Non-pigmented ciliary epithelial cell (primary cell): ENCODE measurements around the gene RRP8.

Experiments
- DNase-seq: peaks from one replicate; pipeline ENCODE4 v3.0.0-alpha.2; 2010; ENCODE audit warnings: low read depth

RRP8 gene

DNA sequence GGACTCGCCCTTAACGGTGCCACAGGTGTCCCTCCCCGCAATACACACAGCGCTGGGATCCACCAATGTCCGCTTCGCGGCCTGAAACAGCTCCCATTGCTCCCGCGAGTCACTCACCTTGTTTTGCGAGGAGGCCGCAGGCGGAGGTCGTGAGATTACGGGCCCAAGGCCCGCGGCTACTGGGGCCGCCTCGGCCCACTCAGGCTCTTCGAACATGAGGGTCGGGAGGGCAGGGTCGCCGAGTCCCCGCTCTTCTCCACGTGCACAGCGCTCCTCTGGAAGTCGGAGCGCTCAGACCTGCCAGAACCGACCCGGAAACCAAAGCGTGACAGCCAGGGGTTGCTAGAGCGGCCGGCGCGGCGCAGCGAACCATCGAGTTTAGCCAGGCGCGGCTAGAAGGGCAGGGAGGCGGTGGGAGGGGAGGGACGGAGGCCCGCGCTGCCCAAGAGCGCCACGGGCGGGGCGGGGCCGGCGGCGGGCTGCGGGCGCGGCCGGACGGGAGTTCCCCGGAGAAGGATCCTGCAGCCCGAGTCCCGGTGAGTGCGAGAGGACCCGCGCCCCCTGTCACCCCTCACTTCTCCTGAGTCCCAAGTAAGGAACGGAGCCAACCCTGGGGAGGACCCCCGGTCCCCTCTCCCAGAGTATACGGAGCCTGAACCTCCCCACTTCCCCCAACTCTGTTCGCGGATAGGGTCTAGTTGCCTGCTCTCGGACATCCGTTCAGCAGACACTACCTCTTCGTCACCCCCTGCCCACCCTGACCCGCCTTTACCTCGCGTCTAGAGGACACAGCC lies at the start of gene RRP8, which contains the start of gene ILK:
Gene RRP8 (minus strand): TSS at position 330 of the 794 bp plus-strand sequence. CDS start 114 bp downstream, at position 216.
Gene ILK (plus strand): TSS at position 488 of the 794 bp plus-strand sequence. CDS start 498 bp downstream, outside the sequence.
- DNase-seq = no peak

GRCh38 chr11:6653097-6653496 lies 49.7 kb upstream of the RRP8 start:
- no peak for DNase-seq

DNA sequence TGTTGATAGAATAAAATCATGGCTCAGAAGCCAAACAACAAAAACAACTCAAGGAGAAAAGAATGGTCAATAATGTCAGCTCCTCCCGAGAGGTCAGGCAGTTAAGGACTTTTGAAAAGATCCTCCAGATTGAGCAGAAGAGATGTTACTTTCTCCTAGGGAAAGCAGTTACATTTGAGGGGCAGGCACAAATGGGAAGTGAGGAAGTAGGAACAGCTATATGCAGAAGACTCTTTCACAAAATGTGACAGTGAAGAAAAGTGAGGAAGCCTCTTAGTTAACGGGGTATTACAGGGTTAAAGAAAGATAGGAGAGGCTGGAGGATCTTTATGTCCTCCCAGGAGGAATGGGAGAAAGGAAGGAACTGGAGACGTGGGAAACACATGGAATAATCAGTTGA lies 48.8 kb upstream of the RRP8 start:
- no peak for DNase-seq

DNA sequence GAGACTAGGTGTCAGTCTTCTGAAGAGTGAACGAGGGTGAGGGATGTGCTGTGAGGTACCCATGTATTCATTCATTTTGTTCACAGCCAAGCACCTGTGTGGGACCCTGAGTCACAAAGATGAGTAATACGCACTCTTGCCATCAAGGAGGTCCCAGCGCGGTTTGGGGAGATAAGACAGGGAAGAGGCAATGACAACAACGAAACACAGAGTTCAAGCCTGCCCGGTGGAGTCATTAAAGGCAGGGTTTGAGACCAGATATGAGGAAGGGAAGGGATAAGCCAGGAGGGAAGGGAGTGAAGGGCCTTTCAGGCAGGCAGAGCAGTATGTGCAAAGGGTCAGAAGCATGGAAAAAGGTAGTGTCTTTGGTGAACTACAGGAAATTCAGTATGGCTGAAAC lies 47.6 kb upstream of the RRP8 start:
- DNase-seq = no peak

DNA sequence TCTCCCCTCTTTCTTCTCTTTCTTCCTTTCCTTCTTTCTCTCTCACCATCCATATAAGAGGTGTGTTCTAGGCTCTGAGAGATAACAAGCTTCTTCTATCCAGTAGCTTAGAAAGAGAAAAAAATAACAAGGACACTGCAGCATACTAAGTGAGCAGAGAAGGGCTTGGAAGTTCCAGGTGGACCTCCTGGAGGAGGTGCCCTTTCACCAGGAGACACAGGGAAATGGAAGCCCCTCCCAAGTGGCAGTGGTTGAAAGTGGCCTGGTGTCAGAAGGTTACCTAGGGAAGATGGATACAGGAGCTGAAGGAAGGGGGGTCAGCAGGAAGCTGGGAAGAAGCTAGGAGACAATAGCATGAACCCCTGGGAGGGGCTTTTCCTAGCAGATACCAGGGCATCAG lies 46.7 kb upstream of the RRP8 start:
- no peak for DNase-seq

DNA sequence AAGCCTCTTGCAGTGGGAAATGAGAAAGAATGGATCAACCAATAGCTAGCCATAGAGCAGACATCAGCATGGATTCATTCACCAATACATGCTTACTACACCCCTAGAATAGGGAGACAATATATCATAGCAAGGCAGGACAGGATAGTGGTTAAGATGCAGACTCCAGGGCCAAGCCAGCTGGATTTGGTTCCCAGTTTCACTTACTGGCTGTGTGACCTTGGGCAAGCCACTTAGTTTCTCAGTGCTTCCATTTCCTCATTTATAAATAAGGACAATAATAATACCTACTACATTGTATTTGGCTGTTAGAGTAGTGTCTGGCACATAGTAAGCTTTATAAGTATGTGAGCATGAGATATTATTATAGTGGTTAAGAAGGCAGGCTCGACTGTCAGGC lies 45.1 kb upstream of the RRP8 start:
- no peak for DNase-seq

- DNase-seq = no peak
Observed at GRCh38 chr11:6647836-6648235, 44.4 kb upstream of the RRP8 start.

GRCh38 chr11:6646918-6647679 lies 43.7 kb upstream of the RRP8 start:
- no peak for DNase-seq

- DNase-seq = no peak
Observed at GRCh38 chr11:6646576-6646917, 43.1 kb upstream of the RRP8 start.

DNA sequence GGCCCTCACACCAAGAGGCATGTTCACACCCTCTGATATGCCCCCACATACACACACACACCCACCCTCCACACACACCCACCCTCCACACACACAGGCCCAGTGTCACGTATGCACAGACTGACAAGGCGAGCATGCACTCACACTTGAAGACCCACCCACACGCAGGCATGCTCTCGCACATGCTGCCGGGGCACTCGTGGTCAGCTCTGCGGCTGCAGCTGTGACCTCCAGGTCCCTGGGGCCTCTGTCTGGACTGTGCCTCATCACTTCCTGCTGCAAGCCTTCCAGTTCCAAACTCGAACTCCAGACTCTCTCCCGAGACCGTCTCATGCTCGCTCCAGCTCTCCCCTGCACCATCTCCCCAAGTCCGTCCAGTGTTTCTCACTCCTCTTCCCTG lies 42.7 kb upstream of the RRP8 start:
- DNase-seq = peak; percentile 8

DNA sequence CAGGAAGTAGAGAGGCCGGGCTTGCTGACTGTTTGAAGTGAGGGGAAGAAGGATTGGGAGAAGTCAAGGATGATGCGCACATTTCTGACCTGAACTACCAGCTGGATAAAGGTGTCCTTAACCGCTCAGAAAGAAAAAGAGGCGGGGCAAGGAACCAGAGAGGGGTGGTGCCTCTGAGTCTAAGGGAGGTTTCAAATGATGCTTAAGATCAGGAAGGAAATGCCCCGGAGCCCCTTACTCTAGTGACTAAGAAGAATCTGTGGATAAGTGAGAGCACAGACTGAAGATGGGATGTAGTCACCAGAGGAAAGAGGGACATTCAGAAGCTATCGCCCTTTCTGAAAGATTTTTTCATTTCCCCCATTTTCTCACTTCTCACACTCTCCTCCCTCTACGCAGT lies 39.5 kb upstream of the RRP8 start:
- DNase-seq = no peak

DNA sequence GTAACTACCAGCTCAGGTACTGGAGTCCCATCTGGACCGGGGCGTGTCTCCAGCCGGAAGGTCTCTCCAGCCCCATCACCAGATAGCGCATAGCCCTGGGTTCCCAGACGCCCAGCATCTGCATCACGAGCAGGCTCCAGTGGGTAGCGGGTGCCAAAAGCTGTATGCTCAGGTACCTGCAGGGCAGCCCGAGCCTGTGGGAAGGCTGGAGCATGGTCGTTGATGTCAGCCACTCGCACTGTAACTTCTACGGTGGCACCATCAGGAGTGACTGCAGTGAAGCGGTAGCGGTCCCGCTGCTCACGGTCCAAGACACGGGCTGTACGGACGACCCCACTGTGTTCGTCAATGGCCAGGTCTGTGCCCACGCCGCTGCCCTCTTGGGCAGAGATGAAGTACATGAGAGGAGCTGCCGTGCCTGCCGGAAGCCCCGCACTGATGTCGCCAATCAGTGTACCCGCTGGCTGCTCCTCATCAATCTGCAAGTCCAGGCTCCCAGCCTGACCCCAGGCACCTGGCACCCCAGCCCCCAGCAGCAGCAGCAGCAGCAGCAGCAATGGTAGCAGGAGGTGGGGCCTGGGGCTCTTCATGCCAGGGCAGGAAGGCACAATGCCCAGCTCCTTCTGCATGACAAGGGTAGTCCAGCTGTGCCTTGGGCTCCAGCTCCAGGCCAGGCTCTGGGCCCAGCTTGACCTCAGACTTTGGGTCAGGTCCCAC lies 37.7 kb upstream of the RRP8 start:
- no peak for DNase-seq

DNA sequence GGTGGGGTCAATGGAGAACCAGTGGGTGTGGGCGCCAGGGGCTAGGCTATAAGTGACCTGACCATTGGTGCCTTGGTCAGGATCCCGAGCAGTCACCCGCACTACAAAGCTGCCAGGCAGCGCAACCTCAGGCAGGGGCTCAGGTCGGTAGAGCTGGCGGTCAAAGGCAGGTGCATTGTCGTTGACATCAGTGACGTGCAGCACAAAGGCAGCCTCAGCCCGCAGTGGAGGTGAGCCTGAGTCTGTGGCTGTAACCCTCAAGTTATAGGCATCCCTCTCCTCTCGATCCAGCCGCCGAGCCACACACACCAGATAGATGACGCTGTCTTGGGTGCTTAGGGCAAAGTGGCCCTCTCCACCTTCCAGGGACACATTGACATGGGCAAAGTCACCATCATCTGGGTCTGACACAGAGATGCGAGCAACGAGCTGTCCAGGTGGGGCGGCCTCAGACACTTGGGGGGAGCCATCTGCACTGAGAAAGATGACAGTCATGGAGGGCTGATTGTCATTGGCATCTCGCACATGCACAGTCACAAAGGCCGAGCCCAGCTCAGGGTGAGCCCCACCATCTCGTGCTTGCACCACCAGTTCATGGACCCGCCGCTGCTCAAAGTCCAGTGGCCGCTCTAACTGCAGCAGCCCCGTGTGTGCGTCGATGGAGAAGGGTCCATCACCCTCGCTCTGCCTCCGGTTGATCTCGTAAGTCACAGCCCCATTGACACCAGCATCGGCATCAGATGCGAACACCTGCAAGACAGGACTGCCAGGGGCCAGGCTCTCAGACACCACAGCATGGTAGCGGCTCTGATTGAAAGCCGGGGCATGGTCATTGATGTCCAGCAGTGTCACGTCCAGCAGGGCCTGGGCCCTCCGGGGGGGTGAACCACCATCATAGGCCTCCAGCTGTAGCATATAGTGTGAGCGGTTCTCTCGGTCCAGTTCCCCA lies 36.9 kb upstream of the RRP8 start:
- no peak for DNase-seq

DNA sequence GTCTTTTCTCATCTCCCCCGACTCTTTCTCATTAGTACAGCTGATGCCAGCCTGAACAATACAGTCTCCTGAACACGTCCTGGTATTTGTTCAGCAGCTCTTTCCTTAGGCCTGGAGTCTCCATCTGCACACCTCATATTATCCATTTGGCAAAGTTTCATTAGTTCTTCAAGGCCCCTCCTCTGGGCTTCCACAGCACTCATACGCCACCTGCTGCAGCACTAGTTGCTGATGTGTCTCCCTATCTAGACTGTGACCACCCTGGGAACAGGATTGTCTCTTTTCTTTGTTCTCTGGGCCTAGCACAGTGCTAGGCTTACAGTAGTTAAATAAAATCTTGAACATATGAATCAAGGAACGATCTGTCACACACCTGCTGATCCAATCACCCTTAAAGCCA lies 35.0 kb upstream of the RRP8 start:
- no peak for DNase-seq

DNA sequence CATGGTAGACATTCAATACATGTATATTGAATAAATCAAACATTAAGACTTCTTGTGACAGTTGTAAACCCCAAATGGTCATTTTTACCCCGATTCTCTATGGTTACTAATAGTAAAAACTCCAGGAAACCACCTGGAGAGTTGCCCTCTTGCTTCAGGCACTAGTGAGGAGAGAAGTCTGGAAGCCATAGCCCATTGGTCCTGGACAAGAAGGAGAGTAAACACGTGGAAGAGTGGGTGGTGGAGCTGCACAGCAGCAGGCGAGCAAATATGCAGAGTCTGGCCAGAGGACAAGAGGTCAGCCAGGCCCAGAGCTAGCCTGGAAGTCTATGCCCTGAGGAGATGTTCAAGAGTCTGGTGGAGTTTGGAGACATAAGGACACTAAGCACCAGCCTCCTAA lies 34.5 kb upstream of the RRP8 start:
- no peak for DNase-seq

GRCh38 chr11:6636480-6636879 lies 33.1 kb upstream of the RRP8 start:
- no peak for DNase-seq

DNA sequence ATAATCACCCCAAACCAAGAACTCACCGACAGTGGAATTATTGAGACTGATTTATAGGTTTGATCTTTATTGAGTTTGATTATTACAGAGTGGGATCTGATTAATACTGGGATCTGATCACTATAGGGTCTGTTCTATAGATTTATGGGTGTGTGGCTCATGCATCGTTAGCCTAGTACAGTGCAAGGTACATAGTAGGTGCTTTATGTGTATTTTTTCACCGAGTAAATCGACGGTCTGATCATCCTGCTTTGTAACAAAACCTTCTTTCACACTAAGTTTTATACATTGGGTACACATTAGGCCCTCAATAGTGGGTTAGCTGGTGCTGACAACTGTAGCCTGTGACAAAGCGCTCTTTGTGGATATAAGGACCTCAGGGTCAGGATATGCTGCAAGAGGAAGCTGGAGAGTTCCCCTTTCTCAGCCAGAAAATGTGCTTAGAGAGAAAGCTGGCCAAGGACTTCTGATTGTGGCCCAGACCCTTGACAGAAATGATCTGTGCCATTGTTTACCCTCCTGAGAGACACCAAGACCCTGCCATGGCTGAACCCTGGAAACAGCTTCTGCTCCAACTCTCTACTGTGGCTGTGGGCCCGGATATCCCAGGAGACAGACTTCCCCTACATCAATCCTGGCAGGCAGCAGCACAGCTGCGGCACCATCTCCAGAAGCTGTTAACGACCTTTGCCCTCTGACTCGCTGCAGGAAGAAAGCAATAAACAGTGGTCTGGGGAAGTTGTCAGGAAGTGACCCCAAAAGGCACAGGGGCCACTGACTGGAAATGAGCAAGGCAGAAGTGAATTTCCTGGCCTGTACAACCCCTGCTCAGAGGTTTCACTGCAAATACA lies 31.9 kb upstream of the RRP8 start:
- no peak for DNase-seq

DNA sequence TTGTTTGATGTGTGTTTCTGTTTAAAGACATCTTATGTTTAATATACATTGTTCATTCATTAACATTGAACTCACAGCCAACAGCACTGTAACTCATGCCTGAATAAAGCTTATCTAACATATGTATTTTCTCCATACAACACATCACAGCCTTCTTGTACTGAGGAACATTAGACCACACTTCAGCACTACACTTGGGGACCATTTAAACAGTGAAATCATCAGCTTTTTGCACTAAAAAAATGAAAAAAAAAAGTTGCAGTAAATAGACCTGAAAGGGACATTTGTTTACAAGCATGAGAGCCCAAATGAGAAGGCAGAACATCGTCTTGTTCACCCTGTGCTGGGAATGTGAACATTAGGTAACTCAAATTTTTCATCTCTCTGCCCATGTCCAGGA lies 31.1 kb upstream of the RRP8 start:
- no peak for DNase-seq

DNA sequence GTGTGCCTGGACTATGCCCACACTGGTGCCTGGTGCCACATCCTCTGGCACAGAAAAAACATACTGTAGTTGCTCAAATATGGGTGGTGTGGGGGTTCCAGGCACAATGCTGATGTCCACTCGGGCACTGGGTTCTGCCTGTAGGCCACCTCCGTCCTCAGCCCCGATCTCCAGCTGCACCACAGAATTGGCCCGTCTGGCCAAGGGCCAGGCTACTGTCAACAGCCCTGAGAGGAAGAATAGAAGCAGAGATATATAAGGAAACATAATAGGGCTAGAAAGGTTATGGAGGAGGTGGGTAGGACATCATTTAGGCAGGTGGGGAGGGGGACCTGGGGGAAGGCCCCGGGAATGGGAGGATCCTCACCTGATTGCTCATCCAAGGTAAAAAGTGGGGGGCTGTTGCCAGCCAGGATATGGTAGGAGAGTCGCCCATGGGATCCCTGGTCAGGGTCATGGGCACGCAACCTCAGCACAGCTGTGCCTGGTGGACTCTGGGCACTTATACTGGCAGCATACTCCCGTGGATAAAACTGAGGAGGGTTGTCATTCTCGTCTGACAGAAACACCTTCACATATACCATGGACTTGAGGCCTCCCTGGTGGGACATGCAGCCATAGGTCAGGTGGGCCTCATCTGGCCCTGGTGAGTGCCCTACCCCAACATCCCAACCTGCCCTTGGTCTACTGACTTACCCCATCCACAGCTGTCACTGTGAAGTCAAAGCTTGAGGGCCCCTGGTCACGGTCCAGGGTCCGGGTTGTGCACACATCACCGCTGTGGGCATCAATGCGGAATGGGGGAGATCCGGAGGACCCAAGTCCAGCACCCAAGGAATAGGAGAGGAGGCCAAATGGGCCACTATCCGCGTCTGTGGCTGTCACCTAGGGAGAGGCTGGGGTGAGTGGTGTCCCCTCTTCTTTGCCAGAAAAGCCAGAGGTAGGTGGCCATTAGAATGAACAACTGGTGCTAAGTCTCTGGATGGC lies 30.3 kb upstream of the RRP8 start:
- no peak for DNase-seq
